IMR-90 (cell line): ENCODE results near the gene TRAF4. TPM values are rescaled to one million over a fixed set of nuclear protein-coding genes. Genes with fewer than 3 reads are reported as not detected.

ENCODE experiments used
- ATAC-seq: fragments of 200-7000 bp; cut with Tn5 transposase; 2 replicates; pipeline ENCODE4 v1.9.1; 2020; ENCODE audit warnings: low read depth, mild to moderate bottlenecking, moderate library complexity
- BruUV-seq: library from RNA; stranded (reverse); fragments of 400-500 nt; replicated peaks from 2 replicates; lab custom pipeline; 2021; lab: Mats Ljungman, UMichigan
- CTCF ChIA-PET: fragments of 300-600 bp; formaldehyde crosslinking; extraction: SDS; loops from one replicate; lab custom pipeline; 2021; ENCODE audit warnings: antibody characterized with exemption; lab: Yijun Ruan, JAX
- POLR2A ChIA-PET: fragments of 300-600 bp; sonication (Branson Sonifier 250); formaldehyde crosslinking; loops from one replicate; lab custom pipeline; 2022; ENCODE audit warnings: antibody characterized with exemption; ENCODE audit not compliant: unreplicated experiment; lab: Charles Lee
- DNase-seq: peaks from one replicate; pipeline ENCODE4 v3.0.0; 2013
- H2AFZ ChIP-seq: replicated peaks from 2 replicates; pipeline ENCODE3; 2013; ENCODE audit warnings: low read length, mild to moderate bottlenecking; ENCODE audit not compliant: poor library complexity
- H2AK5ac ChIP-seq: 2 replicates; pipeline ENCODE4 v1.6.1; 2013; ENCODE audit warnings: low read depth, low read length, inconsistent platforms
- H2AK9ac ChIP-seq: replicated peaks from 2 replicates; pipeline ENCODE3; 2013; ENCODE audit warnings: mild to moderate bottlenecking, low read depth, low read length, moderate library complexity; ENCODE audit not compliant: poor library complexity
- H2BK120ac ChIP-seq: 2 replicates; pipeline ENCODE4 v1.6.1; 2013; ENCODE audit warnings: low read depth, low read length, inconsistent platforms
- H2BK15ac ChIP-seq: 3 replicates; pipeline ENCODE4 v1.6.1; 2013; ENCODE audit warnings: low read depth, low read length, inconsistent platforms
- H2BK20ac ChIP-seq: 2 replicates; pipeline ENCODE4 v1.6.1; 2013; ENCODE audit warnings: low read depth, mild to moderate bottlenecking, inconsistent platforms, low read length, moderate library complexity
- H2BK5ac ChIP-seq: 2 replicates; pipeline ENCODE4 v1.6.1; 2013; ENCODE audit warnings: mild to moderate bottlenecking, low read depth, low read length, inconsistent platforms; ENCODE audit not compliant: poor library complexity, severe bottlenecking
- H3K14ac ChIP-seq: replicated peaks from 2 replicates; pipeline ENCODE4 v1.6.1; 2013; ENCODE audit warnings: low read depth, low read length, inconsistent platforms
- H3K18ac ChIP-seq: 2 replicates; pipeline ENCODE4 v1.6.1; 2013; ENCODE audit warnings: low read depth, low read length, control low read depth
- H3K23ac ChIP-seq: 2 replicates; pipeline ENCODE4 v1.6.1; 2013; ENCODE audit warnings: low read depth, low read length, inconsistent platforms
- H3K27ac ChIP-seq: 2 replicates; pipeline ENCODE4 v1.5.1; 2013; ENCODE audit warnings: mild to moderate bottlenecking, control low read depth, low read length; ENCODE audit not compliant: insufficient read depth
- H3K27me3 ChIP-seq: 2 replicates; pipeline ENCODE4 v1.6.1; 2013; ENCODE audit warnings: low read length; ENCODE audit not compliant: control insufficient read depth, insufficient read depth
- H3K36me3 ChIP-seq: 2 replicates; pipeline ENCODE4 v1.6.1; 2013; ENCODE audit warnings: low read length, mixed read lengths; ENCODE audit not compliant: control insufficient read depth, insufficient read depth
- H3K4ac ChIP-seq: 2 replicates; pipeline ENCODE4 v1.6.1; 2013; ENCODE audit warnings: low read depth, low read length, inconsistent platforms
- H3K4me1 ChIP-seq: 2 replicates; pipeline ENCODE4 v1.6.1; 2013; ENCODE audit warnings: low read length, mixed read lengths; ENCODE audit not compliant: control insufficient read depth, insufficient read depth
- H3K4me2 ChIP-seq: 2 replicates; pipeline ENCODE4 v1.6.1; 2013; ENCODE audit warnings: low read depth, mild to moderate bottlenecking, control low read depth, low read length, moderate library complexity
- H3K4me3 ChIP-seq: 2 replicates; pipeline ENCODE4 v1.5.1; 2013; ENCODE audit warnings: low read depth, mild to moderate bottlenecking, control low read depth, low read length, moderate library complexity; ENCODE audit not compliant: insufficient read depth
- H3K56ac ChIP-seq: 2 replicates; pipeline ENCODE4 v1.6.1; 2013; ENCODE audit warnings: low read length, inconsistent platforms; ENCODE audit not compliant: insufficient read depth; ENCODE audit errors: extremely low read depth
- H3K79me1 ChIP-seq, 2 experiments: 2 replicates each; pipeline ENCODE4 v1.6.1; 2013; ENCODE audit warnings: low read length in 2 of 2, inconsistent platforms in 1 of 2, low read depth in 1 of 2
- H3K9ac ChIP-seq: 2 replicates; pipeline ENCODE4 v1.6.1; 2013; ENCODE audit warnings: low read depth, low read length, control low read depth
- H3K9me1 ChIP-seq: 2 replicates; pipeline ENCODE4 v1.6.1; 2013; ENCODE audit warnings: low read length, inconsistent platforms; ENCODE audit not compliant: insufficient read depth
- H3K9me3 ChIP-seq: 2 replicates; pipeline ENCODE4 v1.6.1; 2013; ENCODE audit warnings: low read length; ENCODE audit not compliant: control insufficient read depth, insufficient read depth
- H4K20me1 ChIP-seq: 2 replicates; pipeline ENCODE4 v1.6.1; 2013; ENCODE audit warnings: low read length, inconsistent platforms; ENCODE audit not compliant: insufficient read depth
- H4K5ac ChIP-seq: 2 replicates; pipeline ENCODE4 v1.6.1; 2013; ENCODE audit warnings: mild to moderate bottlenecking, low read depth, low read length, control low read depth
- H4K8ac ChIP-seq, 2 experiments: 2 replicates each; pipeline ENCODE4 v1.6.1; 2013; ENCODE audit warnings: low read depth in 2 of 2, low read length in 2 of 2, control low read depth in 1 of 2, inconsistent platforms in 1 of 2
- H4K91ac ChIP-seq: 2 replicates; pipeline ENCODE4 v1.6.1; 2013; ENCODE audit warnings: low read depth, low read length, inconsistent platforms; ENCODE audit not compliant: insufficient read depth
- BHLHE40 ChIP-seq: fragments of 150-350 bp; IDR thresholded peaks from 2 replicates; pipeline ENCODE4 v1.6.1; 2016; ENCODE audit warnings: mild to moderate bottlenecking, low read depth, low read length
- CHD1 ChIP-seq: IDR thresholded peaks from 2 replicates; pipeline ENCODE4 v1.6.1; 2012; ENCODE audit warnings: low read depth, low read length, improper control_type of control experiment
- ELK1 ChIP-seq: fragments of 150-350 bp; IDR thresholded peaks from 2 replicates; pipeline ENCODE4 v1.6.1; 2016; ENCODE audit warnings: low read depth, mild to moderate bottlenecking, low read length, moderate library complexity, borderline replicate concordance
- FOS ChIP-seq: fragments of 150-350 bp; IDR thresholded peaks from 2 replicates; pipeline ENCODE4 v1.6.1; 2016; ENCODE audit warnings: low read depth, low read length
- MAFK ChIP-seq: IDR thresholded peaks from 2 replicates; pipeline ENCODE4 v1.6.1; 2012; ENCODE audit warnings: low read depth, low read length, improper control_type of control experiment
- MAZ ChIP-seq: IDR thresholded peaks from 2 replicates; pipeline ENCODE4 v1.6.1; 2012; ENCODE audit warnings: low read depth, mild to moderate bottlenecking, low read length, improper control_type of control experiment, moderate library complexity, borderline replicate concordance
- NFE2L2 ChIP-seq: fragments of 150-350 bp; IDR thresholded peaks from 2 replicates; pipeline ENCODE4 v1.6.1; 2016; ENCODE audit warnings: low read depth, mild to moderate bottlenecking, low read length
- POLR2A ChIP-seq: IDR thresholded peaks from 2 replicates; pipeline ENCODE4 v1.6.1; 2012; ENCODE audit warnings: mild to moderate bottlenecking, low read depth, low read length
- RAD21 ChIP-seq: IDR thresholded peaks from 2 replicates; pipeline ENCODE4 v1.6.1; 2012; ENCODE audit warnings: low read length, improper control_type of control experiment
- RCOR1 ChIP-seq: IDR thresholded peaks from 2 replicates; pipeline ENCODE4 v1.6.1; 2012; ENCODE audit warnings: mild to moderate bottlenecking, low read length, improper control_type of control experiment; ENCODE audit not compliant: insufficient replicate concordance
- RFX5 ChIP-seq: IDR thresholded peaks from 2 replicates; pipeline ENCODE4 v1.8.0; 2012; ENCODE audit warnings: low read depth, mild to moderate bottlenecking, low read length, moderate library complexity
- SMC3 ChIP-seq: fragments of 150-350 bp; IDR thresholded peaks from 2 replicates; pipeline ENCODE4 v1.6.1; 2016; ENCODE audit warnings: low read depth, mild to moderate bottlenecking, antibody characterized with exemption, low read length, moderate library complexity
- USF2 ChIP-seq: fragments of 150-350 bp; IDR thresholded peaks from 2 replicates; pipeline ENCODE4 v1.6.1; 2017; ENCODE audit warnings: mild to moderate bottlenecking, antibody characterized with exemption, low read length, low read depth
- WGBS, 2 experiments: methylation state at CpG; one replicate each; pipeline versions ENCODE4 v1.1.5 to v1.1.7; 2013; ENCODE audit warnings: missing lambda C conversion rate in 2 of 2; ENCODE audit not compliant: insufficient read length in 1 of 2; ENCODE audit errors: extremely low coverage in 2 of 2; 5-methylcytosine and 5-hydroxymethylcytosine counted together
- dilution Hi-C: fragments of 300-500 bp; cut with HindIII; formaldehyde crosslinking; loops from one replicate; pipeline ENCODE4 v1.14.3; 2018; ENCODE audit warnings: low sequenced_read_pairs; ENCODE audit not compliant: unreplicated experiment
- in situ Hi-C: fragments of 300-500 bp; cut with MboI; formaldehyde crosslinking; loops from 3 replicates; pipeline ENCODE4 v1.14.3; 2019; ENCODE audit warnings: low sequenced_read_pairs, inconsistent platforms, mixed read lengths
- intact Hi-C: fragments of 100-400 bp; cut with micrococcal nuclease; formaldehyde crosslinking; loops from 2 replicates; pipeline ENCODE4 v1.10.0; 2022
- polyA plus RNA-seq, 3 experiments: library from polyadenylated mRNA; depleted of rRNA; stranded (reverse); fragments of >200 nt; gene quantifications; 2 replicates each; pipeline ENCODE4 v1.2.3, GENCODE V29; 2012; ENCODE audit warnings: low replicate concordance in 1 of 3
- total RNA-seq: library from RNA; depleted of rRNA; stranded (reverse); fragments of >200 nt; gene quantifications from 2 replicates; pipeline ENCODE4 v1.2.3, GENCODE V29; 2012
- TF ChIP-seq, protein P1 (sequence below): conservative IDR thresholded peaks from 2 replicates; pipeline ENCODE4 v1.5.1; 2012; ENCODE audit warnings: mild to moderate bottlenecking, low read depth, low read length, improper control_type of control experiment

The TRAF4 gene
- total and polyA plus RNA-seq, 2 of the 4 experiments (the other 2 are of a cell fraction), result 36.9 to 63.2 TPM

DNA sequence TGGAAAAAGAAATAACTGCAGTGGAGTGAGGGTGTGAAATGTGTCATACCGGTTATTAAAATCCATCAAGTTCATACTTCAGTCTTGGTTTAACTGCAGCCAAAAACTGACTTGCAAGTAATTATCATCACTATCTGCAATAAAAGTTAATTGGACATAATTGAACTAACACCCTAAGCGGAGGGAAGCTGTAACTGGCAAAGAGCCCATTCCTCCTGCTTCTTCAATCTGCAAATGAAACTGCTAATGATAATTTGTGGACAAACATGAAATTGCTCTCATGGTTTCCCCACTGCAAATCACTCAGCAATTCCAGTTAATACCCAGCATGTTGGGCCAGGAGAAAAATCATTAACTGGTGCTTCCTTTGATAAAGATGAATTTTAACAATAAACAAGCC lies 52.3 kb downstream of the TRAF4 start:
- no CpG with 5 or more reads among the region's 2 CpGs for WGBS, 2 experiments
- DNase-seq (no peak), ATAC-seq (no peak)
- no peaks in the 10 kb centered on the region for H3K4me1 ChIP-seq
- no peak overlapping the region for H2AFZ ChIP-seq
- H2BK5ac ChIP-seq, result no peak overlapping the region
- H3K56ac ChIP-seq, result no peak overlapping the region
- no peak overlapping the region for H3K27ac ChIP-seq
- peaks cover 3% of the 10 kb centered on the region for H3K36me3 ChIP-seq
- H3K14ac ChIP-seq, result no peak overlapping the region
- H2BK120ac ChIP-seq, result no peak overlapping the region
- H3K79me1 ChIP-seq, result peaks cover 20 to 73% of the 10 kb centered on the region in 2 experiments
- no peaks in the 10 kb centered on the region for H3K9me3 ChIP-seq
- H3K23ac ChIP-seq, result no peak overlapping the region
- no peak overlapping the region for H3K4me3 ChIP-seq
- intact Hi-C loops, result no loop called here
- no peak for TF ChIP-seq RCOR1
- TF ChIP-seq, protein P1, sequence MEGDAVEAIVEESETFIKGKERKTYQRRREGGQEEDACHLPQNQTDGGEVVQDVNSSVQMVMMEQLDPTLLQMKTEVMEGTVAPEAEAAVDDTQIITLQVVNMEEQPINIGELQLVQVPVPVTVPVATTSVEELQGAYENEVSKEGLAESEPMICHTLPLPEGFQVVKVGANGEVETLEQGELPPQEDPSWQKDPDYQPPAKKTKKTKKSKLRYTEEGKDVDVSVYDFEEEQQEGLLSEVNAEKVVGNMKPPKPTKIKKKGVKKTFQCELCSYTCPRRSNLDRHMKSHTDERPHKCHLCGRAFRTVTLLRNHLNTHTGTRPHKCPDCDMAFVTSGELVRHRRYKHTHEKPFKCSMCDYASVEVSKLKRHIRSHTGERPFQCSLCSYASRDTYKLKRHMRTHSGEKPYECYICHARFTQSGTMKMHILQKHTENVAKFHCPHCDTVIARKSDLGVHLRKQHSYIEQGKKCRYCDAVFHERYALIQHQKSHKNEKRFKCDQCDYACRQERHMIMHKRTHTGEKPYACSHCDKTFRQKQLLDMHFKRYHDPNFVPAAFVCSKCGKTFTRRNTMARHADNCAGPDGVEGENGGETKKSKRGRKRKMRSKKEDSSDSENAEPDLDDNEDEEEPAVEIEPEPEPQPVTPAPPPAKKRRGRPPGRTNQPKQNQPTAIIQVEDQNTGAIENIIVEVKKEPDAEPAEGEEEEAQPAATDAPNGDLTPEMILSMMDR, result no peak
- no peak for TF ChIP-seq POLR2A
- TF ChIP-seq FOS, result no peak
- TF ChIP-seq MAFK, result no peak
- no peak for TF ChIP-seq MAZ
- TF ChIP-seq RAD21, result no peak
- TF ChIP-seq RFX5, result no peak
- no peak for TF ChIP-seq CHD1
- TF ChIP-seq ELK1, result no peak
- no peak for TF ChIP-seq NFE2L2
- no peak for TF ChIP-seq BHLHE40
- TF ChIP-seq SMC3, result no peak
- TF ChIP-seq USF2, result no peak
- H4K20me1 ChIP-seq, result peaks cover 54% of the 10 kb centered on the region
- no peaks in the 10 kb centered on the region for H3K27me3 ChIP-seq
- H4K91ac ChIP-seq, result no peak overlapping the region
- H4K8ac ChIP-seq, result no peak overlapping the region
- no peak overlapping the region for H2AK5ac ChIP-seq
- no peak overlapping the region for H2AK9ac ChIP-seq
- H3K4ac ChIP-seq, result no peak overlapping the region
- in situ Hi-C loops, result no loop called here
- peaks cover 3% of the 10 kb centered on the region; the same call in 1 of the 2 replicates for H3K9me1 ChIP-seq
- no peak overlapping the region for H4K5ac ChIP-seq
- dilution Hi-C loops, result no loop called here
- H3K18ac ChIP-seq, result no peak overlapping the region
- ChIA-PET POLR2A (interaction anchor here (0.7 kb wide), 1 partner anchor 1239 kb away, joined by 5 read pairs; no protein-coding TSS in a partner anchor), CTCF (no interaction called here)
- no peak overlapping the region for H3K4me2 ChIP-seq
- H2BK15ac ChIP-seq, result no peak overlapping the region
- no peak overlapping the region for H3K9ac ChIP-seq
- no peak overlapping the region for H2BK20ac ChIP-seq
- BruUV-seq, result no TSS peak
